ENCODE measurements around the gene FCRL3.
A peak's percentile ranks its signal among the peaks of the same experiment; 100 is the strongest.

FCRL3 gene

GRCh38 chr1:157715736-157716135 lies 15.2 kb upstream of the FCRL3 start:
- H3K36me3 ChIP-seq (ENCODE audit: control insufficient read depth, low read length), result no peaks in the 10 kb centered on the region
- no peak overlapping the region for H3K4me3 ChIP-seq (ENCODE audit: low read length)
- no peak overlapping the region for H3K27ac ChIP-seq (ENCODE audit: low read depth, low read length)
- peaks cover 8% of the 10 kb centered on the region; the same call in 1 of the 2 replicates for H3F3A ChIP-seq (ENCODE audit: control insufficient read depth, insufficient read depth)
- no peaks in the 10 kb centered on the region for H3K79me2 ChIP-seq (ENCODE audit: control insufficient read depth, low read length)
- H3K9me3 ChIP-seq (ENCODE audit: control insufficient read depth, insufficient read depth, low read length), result peaks cover 6% of the 10 kb centered on the region
- no peaks in the 10 kb centered on the region for H4K20me1 ChIP-seq (ENCODE audit: control insufficient read depth, insufficient read depth, low read depth, low read length)
- no peak overlapping the region for H3K4me2 ChIP-seq (ENCODE audit: low read length)
- no peaks in the 10 kb centered on the region for H3K9me2 ChIP-seq (replicated peaks; ENCODE audit: control insufficient read depth, low read length)
- H3K27me3 ChIP-seq (ENCODE audit: control insufficient read depth, low read length), result no peaks in the 10 kb centered on the region
- TF ChIP-seq EZH2phosphoT487 (IDR thresholded peaks at IDR 0.05; ENCODE audit: borderline replicate concordance, low read length) (no peak), CTCF (IDR thresholded peaks at IDR 0.05; ENCODE audit: low read depth, low read length, poor library complexity, severe bottlenecking) (no peak)
- H3K4me1 ChIP-seq (ENCODE audit: control insufficient read depth, low read length), result peaks cover 12% of the 10 kb centered on the region

- Histone ChIP-seq H3K9me2 (replicated peaks; ENCODE audit: control insufficient read depth, low read length) (no peaks in the 10 kb centered on the region), H3K4me2 (ENCODE audit: low read length) (0 out of 2 replicates have a peak overlapping the region, but pooled peaks have one; percentile 8), H3F3A (ENCODE audit: control insufficient read depth, insufficient read depth) (peaks cover 13% of the 10 kb centered on the region; the same call in 1 of the 2 replicates), H3K27ac (ENCODE audit: low read depth, low read length) (no peak overlapping the region), H3K9me3 (ENCODE audit: control insufficient read depth, insufficient read depth, low read length) (no peaks in the 10 kb centered on the region), H4K20me1 (ENCODE audit: control insufficient read depth, insufficient read depth, low read depth, low read length) (no peaks in the 10 kb centered on the region), H3K36me3 (ENCODE audit: control insufficient read depth, low read length) (no peaks in the 10 kb centered on the region), H3K27me3 (ENCODE audit: control insufficient read depth, low read length) (no peaks in the 10 kb centered on the region), H3K4me1 (ENCODE audit: control insufficient read depth, low read length) (peaks cover 51% of the 10 kb centered on the region), H3K4me3 (ENCODE audit: low read length) (no peak overlapping the region), H3K79me2 (ENCODE audit: control insufficient read depth, low read length) (no peaks in the 10 kb centered on the region)
- TF ChIP-seq CTCF (IDR thresholded peaks at IDR 0.05; ENCODE audit: low read depth, low read length, poor library complexity, severe bottlenecking) (no peak), EZH2phosphoT487 (IDR thresholded peaks at IDR 0.05; ENCODE audit: borderline replicate concordance, low read length) (no peak)
Observed at GRCh38 chr1:157711802-157712201, 11.2 kb upstream of the FCRL3 start.

- Histone ChIP-seq H3K4me1 (ENCODE audit: control insufficient read depth, low read length) (peaks cover 94% of the 10 kb centered on the region), H3K27ac (ENCODE audit: low read depth, low read length) (peak overlapping the region; percentile 77), H3F3A (ENCODE audit: control insufficient read depth, insufficient read depth) (peaks cover 9% of the 10 kb centered on the region), H3K36me3 (ENCODE audit: control insufficient read depth, low read length) (no peaks in the 10 kb centered on the region), H3K9me2 (replicated peaks; ENCODE audit: control insufficient read depth, low read length) (no peaks in the 10 kb centered on the region), H3K4me3 (ENCODE audit: low read length) (peak overlapping the region; percentile 48), H3K79me2 (ENCODE audit: control insufficient read depth, low read length) (no peaks in the 10 kb centered on the region), H4K20me1 (ENCODE audit: control insufficient read depth, insufficient read depth, low read depth, low read length) (no peaks in the 10 kb centered on the region), H3K9me3 (ENCODE audit: control insufficient read depth, insufficient read depth, low read length) (no peaks in the 10 kb centered on the region), H3K4me2 (ENCODE audit: low read length) (peak overlapping the region; percentile 65), H3K27me3 (ENCODE audit: control insufficient read depth, low read length) (no peaks in the 10 kb centered on the region)
- no peak for TF ChIP-seq CTCF (IDR thresholded peaks at IDR 0.05; ENCODE audit: low read depth, low read length, poor library complexity, severe bottlenecking)
- TF ChIP-seq EZH2phosphoT487 (IDR thresholded peaks at IDR 0.05; ENCODE audit: borderline replicate concordance, low read length), result no peak
Observed at GRCh38 chr1:157704878-157705277, 4.3 kb upstream of the FCRL3 start.

All from DOHH2 (cell line).